SK-N-DZ (cell line): ENCODE results near the gene TMEM164.
"Not testable (repeated sequence)": the region's sequence is repeated elsewhere in the genome, so short reads cannot be mapped to it uniquely, and the experiment has no call there.

Source experiments
- DNase-seq: peaks from one replicate; pipeline ENCODE4 v3.0.0-alpha.2; 2015; ENCODE audit warnings: low spot score

The TMEM164 gene

DNA sequence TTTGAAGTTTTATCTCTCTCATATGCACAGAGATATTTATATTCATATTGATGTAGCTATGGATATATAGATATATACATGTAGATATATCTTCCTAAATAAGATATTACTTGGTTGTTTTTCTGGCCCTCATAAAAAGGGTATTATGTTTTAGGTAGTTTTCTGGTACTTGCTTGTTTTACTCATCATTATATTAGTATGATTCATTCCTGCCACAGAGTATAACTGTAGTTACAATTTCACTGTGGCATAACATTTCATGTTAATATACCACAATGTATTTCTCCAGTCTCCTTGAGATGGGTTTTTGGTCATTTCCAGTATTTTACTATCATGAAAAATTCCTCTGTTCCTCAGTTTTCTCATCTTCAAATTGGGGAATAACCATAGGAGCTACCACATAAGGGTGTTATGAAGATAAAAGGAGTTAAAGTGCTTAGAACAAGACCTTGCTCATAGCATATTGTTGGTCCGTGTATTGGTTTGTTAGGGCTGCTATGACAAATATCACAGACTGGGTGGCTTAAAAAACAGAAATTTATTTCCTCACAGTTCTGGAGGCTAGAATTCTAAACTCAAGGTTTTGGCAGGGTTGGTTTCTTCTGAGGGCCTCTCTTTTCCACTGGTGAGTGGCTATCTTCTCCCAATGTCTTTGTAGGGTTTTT lies 129.7 kb downstream of the TMEM164 start:
- DNase-seq: no peak

DNA sequence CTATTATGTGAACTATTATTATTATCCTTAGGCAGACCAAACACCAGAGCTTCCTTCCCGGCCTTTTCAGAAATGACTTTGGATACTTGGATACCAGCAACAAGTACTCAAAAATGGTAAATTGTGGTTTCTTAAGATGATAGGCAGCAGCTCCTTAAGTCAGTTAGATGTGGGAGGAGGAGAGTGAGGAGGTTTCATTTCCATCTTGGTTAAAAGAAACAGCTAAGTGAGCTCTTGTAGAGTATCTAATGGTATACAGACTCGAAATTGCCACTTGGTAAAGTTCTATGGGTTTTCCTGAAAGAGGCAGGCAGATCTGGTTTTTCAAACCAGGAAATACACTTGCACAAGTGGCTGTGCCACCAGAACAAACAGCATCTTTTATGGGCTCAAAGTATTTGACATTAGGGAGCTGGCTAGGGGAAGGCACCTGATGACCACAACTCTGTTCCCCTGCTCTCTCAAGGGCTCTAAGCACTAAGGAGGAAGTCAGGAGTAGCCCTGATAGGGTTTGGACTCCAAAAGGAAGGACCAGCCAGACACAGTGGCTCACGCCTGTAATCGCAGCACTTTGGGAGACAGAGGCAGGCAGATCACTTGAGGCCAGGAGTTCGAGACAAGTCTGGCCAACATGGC lies 130.9 kb downstream of the TMEM164 start:
- DNase-seq: no peak

DNA sequence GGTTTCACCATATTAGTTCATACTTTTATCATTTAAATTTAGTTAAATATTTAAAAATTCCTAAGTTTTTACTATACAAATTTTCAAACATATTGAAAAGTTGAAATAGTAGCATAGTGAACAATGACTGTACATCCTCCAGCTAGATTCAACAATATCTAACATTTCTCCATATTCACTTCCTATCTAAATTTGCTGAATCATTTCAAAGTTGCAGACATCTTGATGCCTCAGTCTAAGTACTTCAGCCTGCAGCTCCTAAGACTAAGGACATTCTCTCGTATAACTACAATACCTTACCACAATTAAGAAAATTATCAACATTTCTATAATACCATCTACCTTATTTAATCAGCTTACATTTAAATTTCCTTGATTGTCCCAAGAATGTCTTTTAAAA lies 132.7 kb downstream of the TMEM164 start:
- no peak for DNase-seq

DNA sequence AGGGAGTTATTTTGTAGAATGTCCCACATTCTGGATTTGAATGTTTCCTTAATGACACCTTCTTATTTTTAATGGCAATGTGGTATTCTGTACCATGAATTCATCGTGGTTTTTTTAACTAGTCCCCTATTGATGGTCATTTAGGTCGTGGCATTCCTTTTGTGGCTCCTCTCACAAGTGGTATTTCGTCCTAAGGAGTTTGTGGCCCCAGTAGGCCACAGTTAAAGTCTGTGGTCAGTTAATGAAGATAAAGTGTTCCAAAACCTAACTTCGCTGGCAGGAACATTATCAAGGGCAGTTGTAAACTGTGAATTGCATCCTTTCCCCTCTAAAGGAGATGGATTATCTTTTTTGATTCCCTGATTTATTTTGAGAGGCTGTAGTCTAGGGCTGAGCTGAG lies 133.2 kb downstream of the TMEM164 start:
- DNase-seq: no peak

DNA sequence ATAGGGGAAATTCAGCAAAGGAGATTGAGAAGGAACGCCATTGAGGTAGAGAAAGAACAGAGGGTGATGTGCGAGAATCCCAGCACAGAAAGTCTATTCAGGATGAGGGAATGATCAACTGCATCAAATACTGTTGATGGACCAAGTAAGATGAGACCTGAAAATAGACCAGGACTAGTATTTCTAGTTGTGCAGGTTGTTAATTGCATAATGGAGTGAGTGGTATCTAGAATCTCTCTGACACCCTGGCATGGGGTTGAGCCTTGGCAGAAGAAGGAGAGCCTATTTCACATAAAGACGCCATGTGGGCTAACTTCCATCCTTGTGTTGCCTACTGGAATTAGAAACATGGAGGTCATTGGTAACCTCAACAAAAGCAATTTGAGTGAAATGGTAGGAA lies 135.6 kb downstream of the TMEM164 start:
- no peak for DNase-seq

DNA sequence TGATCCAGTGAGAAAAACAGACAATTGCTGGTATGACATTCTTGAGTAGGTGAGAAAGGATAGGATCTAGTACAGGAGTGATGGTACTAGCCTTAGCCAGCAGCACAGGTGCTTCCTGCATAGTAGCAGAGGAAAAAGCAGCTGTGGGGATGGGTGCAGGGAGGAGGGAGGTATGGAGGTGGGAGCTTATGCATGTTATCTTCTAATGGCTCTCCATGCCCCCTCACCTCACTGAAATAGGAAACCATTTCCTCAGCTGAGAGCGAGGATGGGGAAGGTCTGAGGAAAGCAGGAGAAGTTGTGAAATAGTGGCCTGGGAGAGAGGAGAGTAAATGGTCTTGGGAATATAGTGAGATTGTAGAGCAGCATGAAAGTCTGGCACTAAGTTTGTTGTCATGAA lies 136.3 kb downstream of the TMEM164 start:
- DNase-seq: no peak

DNA sequence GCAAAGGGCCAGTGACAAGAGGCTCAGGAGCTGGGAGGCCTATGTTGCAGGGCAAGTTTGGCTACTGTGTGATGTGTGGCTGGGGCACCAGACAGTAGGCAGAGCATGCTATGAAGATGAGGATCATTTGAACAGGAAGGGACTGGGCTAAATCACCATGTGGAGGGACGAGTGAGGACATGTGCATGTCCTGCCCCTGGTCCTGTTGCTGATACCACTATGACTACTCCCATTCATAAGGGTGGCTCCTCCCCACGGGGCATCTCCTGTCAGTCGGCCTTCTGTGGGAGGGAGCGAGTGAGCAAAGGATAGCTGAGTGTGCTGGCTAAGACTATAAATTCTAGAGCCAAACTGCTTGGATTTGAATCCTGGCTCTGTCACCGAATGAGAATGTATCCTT lies 139.2 kb downstream of the TMEM164 start:
- DNase-seq: no peak

DNA sequence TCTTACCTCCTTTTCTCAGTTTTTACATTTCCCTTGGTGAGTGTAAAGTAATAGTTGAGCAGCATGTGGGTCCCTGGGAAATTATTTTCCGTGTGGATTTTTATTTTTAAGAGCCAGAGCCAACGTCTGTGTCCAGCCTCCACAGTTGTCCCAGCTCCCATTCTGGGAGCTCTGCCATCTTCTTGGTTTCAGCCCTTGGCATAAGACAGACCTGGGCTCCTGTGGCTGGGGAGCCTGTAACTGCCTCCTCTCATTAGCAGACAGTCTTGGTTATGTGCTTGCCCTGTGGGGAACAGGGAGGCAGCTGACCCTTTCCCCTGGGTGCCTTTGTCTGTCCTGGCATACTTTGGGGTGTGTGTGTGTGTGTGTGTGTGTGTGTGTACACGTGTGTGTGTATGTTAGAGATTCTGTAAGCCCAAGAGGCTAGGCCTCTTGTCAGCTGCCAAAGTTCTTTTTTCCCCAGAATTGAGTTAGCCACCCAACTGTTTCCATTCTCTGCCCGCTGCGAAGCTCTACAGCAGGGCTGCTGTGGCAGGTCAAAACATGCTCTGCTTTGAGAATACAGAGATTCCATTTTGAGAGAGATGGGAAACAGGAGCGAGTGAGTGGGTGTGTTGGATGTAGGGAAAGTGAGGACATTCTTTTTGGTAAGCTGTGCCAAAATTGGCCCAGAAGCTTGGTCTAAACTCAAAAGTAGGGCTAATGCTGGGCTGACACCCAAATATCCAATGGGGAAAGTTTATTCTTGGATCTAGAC lies 140.7 kb downstream of the TMEM164 start:
- DNase-seq: no peak

DNA sequence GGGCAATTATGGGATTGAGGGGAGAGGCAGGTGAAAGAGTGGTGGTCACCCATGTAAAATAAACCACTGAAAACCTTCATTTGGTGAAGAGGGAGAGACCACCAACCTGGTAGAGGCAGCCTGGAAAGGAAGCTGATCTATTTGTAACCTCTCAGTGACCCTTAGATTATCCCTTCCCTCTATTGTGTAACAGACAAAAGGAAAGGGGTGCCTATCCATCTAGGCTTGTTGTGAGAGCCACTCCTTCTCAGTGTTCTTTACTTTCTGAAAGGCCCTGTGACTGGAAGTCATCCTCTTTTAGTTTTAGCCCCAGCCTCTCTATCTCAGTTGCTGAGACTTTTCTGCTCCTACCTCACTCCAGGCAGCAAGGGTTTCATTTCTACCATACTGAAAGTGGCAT lies 142.4 kb downstream of the TMEM164 start:
- DNase-seq: no peak

DNA sequence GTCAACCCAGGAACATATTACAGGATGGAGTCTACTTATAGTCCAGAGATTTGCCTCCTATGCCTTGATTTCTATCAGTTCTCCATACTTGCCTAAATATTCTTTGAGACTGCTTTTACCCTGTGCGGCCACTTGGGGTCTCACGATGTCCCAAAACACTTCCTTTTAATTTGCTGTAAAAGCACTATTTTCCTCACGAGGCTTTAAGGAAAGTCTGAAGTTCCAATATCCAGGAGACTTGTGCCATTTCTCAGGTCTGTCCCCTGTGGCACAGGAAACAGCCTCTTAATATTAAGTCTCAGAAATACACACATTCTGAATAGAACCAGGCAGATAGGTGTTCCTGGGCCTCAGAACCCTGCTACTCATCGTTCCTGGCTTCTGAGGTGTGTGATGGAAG lies 142.9 kb downstream of the TMEM164 start:
- DNase-seq: peak; percentile 14

DNA sequence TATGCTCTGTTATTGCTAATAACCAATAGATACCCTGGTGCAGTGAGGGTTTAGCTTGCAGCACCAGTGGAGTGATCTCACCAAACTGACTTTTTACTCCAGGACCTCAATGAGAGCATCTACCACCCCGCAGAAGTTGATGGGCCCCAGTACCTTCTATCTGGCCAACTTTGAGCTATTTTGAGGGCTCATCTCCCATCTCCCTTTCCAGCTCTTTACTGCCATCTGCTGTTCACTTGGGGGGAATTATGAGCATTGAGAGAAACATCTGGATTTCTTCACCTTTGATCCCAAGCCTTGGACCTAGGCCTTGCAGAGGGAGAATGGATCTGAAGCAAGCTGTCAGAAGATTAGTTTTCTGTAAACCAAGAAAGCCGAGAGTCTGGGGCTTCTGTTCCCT lies 143.6 kb downstream of the TMEM164 start:
- DNase-seq: peak; percentile 38

DNA sequence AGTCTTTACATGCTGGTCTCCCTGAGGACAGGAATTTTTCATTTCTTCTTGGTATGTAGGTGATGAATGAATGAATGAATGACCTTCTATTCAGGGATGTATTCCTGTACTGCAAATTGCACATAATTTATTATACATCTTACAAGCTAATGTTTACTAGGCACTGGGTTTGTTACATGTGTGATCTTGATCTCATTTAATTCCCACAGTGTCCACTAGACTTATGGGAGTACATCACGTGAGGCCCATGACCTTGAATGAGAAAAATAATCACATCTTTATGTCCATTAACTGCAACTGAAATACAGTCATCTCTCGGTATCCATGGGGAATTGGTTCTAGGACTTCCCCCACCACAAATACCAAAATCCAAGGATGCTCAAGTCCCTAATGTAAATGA lies 150.3 kb downstream of the TMEM164 start:
- no peak for DNase-seq

DNA sequence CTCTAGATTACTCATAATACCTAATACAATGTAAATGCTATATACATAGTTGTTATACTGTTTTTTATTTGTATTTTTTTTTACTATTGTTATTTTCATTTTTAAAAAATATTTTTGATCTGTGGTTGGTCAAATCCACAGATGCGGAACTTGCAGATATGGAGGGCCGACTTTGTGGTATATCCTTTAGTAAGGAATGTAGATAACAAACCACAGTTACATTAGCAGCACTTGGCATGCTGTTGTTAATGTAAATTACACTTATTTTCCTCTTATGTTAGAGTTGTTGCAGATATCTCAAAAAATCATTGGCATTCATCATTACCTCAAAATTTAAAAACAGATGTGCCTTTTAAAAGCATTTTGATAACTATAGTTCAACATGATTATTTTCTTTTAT lies 151.0 kb downstream of the TMEM164 start:
- DNase-seq: no peak

DNA sequence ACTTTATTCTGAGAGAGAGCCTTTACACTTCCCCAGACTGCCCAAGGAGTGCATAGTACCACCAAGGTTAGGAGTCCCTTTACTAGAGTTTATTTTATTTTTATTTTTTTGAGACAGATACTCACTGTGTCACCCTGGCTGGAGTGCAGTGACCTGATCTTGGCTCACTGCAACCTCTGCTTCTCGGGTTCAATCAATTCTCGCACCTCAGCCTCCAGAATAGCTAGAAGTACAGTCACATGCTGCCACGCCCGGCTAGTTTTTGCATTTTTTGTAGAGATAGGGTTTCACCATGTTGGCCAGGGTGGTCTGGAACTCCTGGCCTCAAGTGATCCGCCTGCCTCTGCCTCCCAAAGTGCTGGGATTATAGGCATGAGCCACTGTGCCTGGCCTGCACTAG lies 151.4 kb downstream of the TMEM164 start:
- not testable (repeated sequence) for DNase-seq

DNA sequence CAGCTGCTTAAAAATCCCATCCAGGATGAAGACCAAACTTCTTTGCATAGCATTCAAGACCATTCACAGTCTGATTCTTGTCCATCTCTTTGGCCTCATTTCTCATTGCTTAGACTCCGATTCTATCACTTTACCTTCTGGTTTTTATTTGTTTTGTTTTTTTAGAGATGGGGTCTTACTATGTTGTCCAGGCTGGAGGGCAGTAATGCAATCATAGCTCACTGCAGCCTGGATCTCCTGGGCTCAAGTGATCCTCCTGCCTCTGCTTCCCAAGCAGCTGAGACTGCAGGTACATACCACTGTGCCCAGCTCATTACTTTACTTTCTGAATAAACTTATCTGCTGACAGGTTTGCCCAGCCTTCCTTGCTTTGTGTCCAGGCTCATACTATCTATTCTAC lies 152.8 kb downstream of the TMEM164 start:
- DNase-seq: no peak

DNA sequence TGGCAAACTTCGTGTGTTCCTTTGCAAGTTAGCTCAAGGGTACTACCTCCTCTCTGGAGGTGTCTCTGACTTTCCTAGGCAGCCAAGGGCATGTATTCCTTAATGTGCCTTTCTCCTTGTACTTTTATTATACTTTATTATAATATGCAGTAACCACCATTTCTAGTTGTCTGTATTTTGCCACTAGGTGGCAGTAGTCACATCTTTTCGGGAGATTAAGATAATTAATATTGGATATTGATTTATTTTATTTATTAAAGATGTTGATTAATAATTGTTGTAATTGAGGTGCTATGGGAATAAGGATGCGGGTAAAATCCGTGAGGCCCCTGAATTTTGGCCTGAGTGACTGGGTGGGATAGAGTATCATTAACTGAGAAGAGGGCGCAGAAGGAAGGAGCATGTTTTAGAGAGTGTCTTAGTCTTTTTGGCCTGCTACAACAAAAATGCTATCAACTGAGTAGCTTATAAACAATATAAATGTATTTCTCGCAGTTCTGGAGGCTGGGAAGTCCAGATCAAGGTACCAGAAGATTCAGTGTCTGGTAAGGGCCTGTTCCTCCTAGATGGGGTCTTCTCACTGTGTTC lies 153.3 kb downstream of the TMEM164 start:
- DNase-seq: no peak

DNA sequence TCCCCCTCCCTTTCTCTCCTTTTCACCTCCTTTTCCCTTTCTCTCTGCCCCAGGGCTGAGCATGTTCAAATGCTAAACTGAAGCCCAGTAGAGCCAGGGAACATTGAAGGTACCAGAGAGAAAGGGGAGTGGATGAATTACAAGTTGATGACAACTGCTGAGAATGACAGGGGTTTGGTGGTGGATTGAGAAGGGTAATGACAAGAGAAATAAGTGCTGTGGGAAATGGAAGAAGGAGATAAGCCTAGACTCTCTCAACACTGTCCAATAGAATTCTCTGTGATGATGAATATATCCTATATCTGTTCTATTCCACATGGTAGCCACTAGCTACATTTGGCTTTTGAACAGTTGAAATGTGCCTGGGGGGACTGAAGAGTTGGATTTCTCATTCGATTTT lies 154.5 kb downstream of the TMEM164 start:
- DNase-seq: no peak

DNA sequence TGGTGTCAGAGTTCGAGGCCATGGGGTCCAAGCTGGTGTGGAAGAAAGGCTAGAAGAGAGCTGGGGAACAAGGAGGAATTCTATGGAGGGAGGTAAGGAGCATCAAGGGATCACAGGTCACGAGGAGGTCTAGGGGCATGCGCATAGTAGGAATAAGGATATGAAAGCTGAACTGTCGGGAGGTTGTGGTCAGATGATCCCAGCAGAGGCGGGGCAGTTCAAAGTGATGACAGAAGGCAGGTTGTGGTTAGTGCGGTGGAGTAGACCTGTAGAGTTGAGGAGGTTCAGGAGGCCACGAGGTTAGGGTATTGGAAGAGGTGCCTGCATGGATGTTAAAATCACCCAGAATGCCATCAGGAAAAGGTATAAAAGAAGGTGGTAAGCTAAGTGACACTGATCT lies 156.3 kb downstream of the TMEM164 start:
- no peak for DNase-seq

DNA sequence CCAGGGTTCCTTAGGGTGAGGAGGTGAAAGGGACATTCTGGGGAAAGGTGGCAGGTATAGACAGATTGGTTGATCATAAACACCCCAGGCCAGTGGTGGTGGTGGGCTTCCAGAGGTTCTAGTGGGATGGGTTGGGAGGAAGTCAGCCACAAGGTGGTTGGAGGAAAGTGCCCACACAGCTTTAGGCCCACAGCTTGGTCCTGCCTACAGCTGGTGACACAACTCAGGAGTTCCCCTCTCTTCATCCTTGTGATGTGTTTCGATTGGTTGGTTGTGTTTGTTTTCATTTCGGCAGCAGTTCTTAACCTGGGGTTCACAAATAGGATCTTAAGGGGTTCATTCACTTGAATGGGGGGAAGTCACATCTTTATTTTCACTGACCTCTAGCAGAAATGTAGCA lies 157.0 kb downstream of the TMEM164 start:
- DNase-seq: no peak

DNA sequence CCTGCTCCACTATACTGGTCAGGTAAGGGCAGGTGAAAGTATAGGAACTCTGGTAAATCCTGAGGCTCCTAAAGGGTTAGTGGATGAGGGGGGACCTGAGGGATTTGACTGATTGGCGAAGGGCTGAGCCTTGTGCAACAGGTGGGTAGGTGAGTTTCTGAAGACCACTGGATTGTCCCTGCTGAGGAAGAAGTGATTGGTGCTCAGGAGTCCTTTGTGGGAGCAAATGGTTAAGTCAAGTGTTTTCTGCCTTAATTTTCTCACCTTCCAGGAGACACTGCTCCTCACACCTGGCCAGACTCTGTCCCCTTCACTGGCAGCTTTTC lies 158.4 kb downstream of the TMEM164 start:
- DNase-seq: no peak

DNA sequence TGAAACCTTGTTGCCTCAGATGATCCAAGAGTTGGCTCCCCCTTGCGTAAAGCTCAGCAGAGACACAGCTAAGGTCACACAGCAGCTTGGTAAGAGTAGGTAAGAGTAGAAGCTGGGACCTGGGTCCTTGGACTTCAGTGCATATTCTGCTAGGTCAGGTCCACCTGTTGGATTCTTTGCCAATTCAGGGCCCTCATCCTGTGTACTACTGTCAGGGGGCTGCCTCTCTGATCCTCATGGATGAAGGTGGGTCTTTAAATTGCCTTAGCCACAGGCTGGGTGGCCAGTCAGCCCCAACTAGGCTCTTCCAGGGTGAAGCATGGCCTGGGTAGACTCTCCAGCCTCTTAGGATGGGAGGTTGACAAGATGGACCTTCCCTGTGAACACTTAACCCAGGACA lies 159.2 kb downstream of the TMEM164 start:
- DNase-seq: no peak

DNA sequence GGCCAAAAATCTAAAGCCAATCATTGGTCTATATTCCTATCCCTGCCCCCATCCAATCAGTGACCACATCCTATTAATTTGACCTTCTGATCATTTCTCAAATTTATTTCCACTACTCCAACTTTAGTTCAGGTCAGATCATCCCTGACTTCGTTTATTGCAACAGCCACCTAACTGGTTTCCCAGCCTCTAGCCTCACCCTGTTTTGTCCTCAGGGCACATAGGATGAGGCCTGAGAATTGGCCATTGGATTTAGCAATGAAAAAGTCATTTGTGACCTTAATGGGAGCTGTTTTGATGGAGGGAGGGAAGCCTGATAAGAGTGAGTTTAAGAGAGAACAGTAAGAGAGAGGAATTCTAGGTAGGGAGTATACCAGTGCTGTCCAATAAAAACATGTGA lies 160.0 kb downstream of the TMEM164 start:
- DNase-seq: no peak

DNA sequence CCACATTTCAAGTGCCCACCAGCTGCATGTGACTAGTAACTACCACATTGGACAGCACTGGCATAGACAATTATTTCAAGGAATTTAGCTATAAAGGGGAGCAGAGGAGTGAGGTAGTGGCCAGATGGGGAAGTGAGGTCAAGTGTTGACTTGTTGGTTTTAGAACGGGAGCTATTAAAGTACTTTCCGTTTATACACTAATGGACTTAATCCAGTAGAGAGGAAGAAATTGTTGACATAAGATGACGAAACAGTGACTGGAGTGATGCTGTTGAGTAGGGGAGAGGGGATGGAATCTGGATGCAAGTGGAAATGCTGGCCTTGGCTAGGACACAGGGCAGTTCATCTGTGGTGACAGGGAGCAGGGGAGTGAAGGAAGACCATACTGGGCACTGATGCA lies 160.6 kb downstream of the TMEM164 start:
- DNase-seq: no peak
